Adrenal gland (tissue), 5 donors: Measurements from ENCODE around the gene YAP1.

Experiments
- POLR2A ChIP-seq, 2 donors: fragments of 450-650 bp; IDR thresholded peaks; one replicate each; pipeline ENCODE4 v1.6.1; 2017; ENCODE audit warnings: antibody characterized with exemption in 2 of 2, mild to moderate bottlenecking in 2 of 2, moderate library complexity in 1 of 2
- TF ChIP-seq, protein P1 (sequence below), 6 experiments: fragments of 450-650 bp in 4 of 6; fragments of 200-600 bp in 2 of 6; sonication (generic) in 1 of 6; IDR thresholded peaks; 1 replicate in 5 of 6; 2 replicates in 1 of 6; pipeline versions ENCODE4 v1.5.1 to v1.8.0; 2016 to 2021; ENCODE audit warnings: antibody characterized with exemption in 6 of 6, mild to moderate bottlenecking in 2 of 6, moderate library complexity in 1 of 6
- donor health status: DM: no; HTN: no; CAD: no.

DNA sequence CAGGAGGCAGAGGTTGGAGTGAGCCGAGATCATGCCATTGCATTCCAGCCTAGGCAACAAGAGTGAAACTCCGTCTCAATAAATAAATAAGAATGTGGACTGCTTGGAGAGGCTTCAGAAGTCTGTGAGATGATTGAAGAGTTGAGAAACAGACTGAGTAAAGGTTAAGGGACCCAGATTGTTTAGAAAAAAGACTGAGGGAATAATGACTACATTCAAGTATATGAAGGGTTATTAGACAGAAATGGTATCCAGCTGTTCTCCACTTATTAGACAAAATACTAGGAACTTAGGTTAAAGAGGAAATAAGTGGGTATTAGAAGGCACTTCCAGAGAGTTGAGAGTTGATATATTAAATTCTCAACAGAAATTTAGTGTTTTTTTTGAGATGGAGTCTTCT lies 10.5 kb upstream of the YAP1 start:
- TF ChIP-seq, protein P1, sequence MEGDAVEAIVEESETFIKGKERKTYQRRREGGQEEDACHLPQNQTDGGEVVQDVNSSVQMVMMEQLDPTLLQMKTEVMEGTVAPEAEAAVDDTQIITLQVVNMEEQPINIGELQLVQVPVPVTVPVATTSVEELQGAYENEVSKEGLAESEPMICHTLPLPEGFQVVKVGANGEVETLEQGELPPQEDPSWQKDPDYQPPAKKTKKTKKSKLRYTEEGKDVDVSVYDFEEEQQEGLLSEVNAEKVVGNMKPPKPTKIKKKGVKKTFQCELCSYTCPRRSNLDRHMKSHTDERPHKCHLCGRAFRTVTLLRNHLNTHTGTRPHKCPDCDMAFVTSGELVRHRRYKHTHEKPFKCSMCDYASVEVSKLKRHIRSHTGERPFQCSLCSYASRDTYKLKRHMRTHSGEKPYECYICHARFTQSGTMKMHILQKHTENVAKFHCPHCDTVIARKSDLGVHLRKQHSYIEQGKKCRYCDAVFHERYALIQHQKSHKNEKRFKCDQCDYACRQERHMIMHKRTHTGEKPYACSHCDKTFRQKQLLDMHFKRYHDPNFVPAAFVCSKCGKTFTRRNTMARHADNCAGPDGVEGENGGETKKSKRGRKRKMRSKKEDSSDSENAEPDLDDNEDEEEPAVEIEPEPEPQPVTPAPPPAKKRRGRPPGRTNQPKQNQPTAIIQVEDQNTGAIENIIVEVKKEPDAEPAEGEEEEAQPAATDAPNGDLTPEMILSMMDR (IDR thresholded peaks at IDR 0.05), result no peak
- no peak for TF ChIP-seq POLR2A (IDR thresholded peaks at IDR 0.05)
